ENCODE measurements around the gene C6orf132.

DNA sequence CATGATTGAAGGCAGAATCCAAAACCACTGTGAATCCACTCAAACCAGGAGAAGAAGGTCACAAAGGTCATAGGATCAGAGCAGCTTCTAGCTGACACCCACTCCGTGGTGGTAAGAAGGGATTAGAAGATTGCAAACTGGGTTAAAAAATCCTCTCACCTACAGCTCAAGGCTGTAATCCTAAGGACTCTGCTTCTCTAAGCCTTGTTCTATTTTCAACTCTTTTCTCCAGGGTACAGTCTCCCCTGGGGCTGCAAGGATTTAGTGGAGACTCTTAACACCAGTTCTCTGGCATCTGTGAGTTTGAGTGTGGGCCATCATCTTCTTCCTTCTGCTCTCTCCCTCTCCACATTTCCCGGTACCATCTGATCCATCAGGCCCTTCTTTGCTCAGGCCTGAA lies 30.7 kb upstream of the C6orf132 start, which contains the start of gene GUCA1A:
- TF ChIP-seq, protein P1, sequence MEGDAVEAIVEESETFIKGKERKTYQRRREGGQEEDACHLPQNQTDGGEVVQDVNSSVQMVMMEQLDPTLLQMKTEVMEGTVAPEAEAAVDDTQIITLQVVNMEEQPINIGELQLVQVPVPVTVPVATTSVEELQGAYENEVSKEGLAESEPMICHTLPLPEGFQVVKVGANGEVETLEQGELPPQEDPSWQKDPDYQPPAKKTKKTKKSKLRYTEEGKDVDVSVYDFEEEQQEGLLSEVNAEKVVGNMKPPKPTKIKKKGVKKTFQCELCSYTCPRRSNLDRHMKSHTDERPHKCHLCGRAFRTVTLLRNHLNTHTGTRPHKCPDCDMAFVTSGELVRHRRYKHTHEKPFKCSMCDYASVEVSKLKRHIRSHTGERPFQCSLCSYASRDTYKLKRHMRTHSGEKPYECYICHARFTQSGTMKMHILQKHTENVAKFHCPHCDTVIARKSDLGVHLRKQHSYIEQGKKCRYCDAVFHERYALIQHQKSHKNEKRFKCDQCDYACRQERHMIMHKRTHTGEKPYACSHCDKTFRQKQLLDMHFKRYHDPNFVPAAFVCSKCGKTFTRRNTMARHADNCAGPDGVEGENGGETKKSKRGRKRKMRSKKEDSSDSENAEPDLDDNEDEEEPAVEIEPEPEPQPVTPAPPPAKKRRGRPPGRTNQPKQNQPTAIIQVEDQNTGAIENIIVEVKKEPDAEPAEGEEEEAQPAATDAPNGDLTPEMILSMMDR (IDR thresholded peaks at IDR 0.05; ENCODE audit: low read length): no peak
- TF ChIP-seq EZH2 (optimal IDR thresholded peaks at IDR 0.05; ENCODE audit: low read depth, low read length) (no peak), EZH2phosphoT487 (IDR thresholded peaks at IDR 0.05; ENCODE audit: low read length) (no peak)

Measured in MM.1S (cell line).